IPS-15b (cell line): Measurements from ENCODE around the gene FAM53B.

Source experiments
- H3K27me3 ChIP-seq: one replicate; pipeline ENCODE4 v1.6.1; 2013; ENCODE audit warnings: low read length; ENCODE audit not compliant: control insufficient read depth, insufficient read depth
- H3K36me3 ChIP-seq: one replicate; pipeline ENCODE4 v1.6.1; 2013; ENCODE audit warnings: low read length; ENCODE audit not compliant: control insufficient read depth, insufficient read depth
- H3K4me1 ChIP-seq: one replicate; pipeline ENCODE4 v1.6.1; 2013; ENCODE audit warnings: mild to moderate bottlenecking, low read length; ENCODE audit not compliant: control insufficient read depth, insufficient read depth
- H3K4me3 ChIP-seq: one replicate; pipeline ENCODE4 v1.5.1; 2013; ENCODE audit warnings: low read depth, low read length
- H3K9ac ChIP-seq: one replicate; pipeline ENCODE4 v1.6.1; 2013; ENCODE audit warnings: low read depth, mild to moderate bottlenecking, low read length
- H3K9me3 ChIP-seq: one replicate; pipeline ENCODE4 v1.6.1; 2013; ENCODE audit warnings: mild to moderate bottlenecking, low read length; ENCODE audit not compliant: control insufficient read depth, insufficient read depth

Gene FAM53B

DNA sequence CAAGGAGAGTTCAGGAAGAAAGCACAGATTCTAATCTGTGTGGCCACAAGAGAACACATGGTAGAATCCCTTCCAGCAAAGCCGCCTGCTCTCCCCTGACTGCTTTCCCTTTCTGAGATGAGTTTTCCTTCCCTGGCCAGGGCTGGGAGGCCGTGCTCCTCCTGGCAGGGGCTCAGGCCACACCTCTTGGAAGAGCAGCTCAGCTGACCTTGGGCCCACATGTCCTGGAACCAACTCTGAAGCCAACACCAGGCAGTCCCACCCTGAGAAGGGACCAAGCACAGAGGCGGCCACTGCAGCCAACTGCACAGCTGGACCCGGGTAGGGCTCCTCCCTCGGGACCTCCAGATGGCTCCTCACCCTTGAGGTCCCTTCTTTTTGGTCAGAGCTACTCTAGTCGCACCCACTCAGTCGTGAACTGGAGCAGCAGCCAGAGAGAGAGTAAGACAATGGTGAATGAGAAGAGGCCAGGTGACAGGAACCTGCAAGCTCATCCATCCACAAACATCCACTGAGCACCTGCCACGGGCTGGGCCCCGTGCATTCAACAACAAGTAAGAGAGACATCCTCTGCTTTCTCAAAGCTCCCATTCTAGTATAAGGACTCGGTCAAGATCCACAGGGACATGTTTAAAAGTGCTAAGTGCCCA is 40.3 kb downstream of the FAM53B start:
- Histone ChIP-seq H3K4me1 (peaks cover 7% of the 10 kb centered on the region), H3K36me3 (peaks cover 10% of the 10 kb centered on the region), H3K9ac (no peak overlapping the region), H3K9me3 (no peaks in the 10 kb centered on the region), H3K4me3 (no peak overlapping the region), H3K27me3 (no peaks in the 10 kb centered on the region)

DNA sequence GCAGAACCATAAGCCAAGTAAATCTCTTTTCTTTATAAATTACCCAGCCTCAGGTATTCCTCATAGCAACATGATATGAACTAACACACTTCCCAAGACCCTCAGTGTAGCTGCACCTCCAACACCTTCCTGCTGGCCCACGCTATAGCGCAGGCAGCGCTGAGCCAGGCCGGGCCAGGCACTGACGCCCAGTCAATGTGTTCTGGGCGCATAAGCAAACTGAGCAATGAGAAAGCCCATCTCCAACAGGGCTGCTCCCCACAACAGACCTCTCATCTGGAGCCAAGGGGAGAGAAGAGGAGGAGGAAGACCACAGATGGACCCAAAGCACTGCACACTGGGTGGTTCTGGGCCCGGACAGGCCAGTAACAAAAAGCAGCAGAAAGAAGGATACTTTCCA is 40.8 kb downstream of the FAM53B start:
- Histone ChIP-seq H3K4me1 (peaks cover 7% of the 10 kb centered on the region), H3K36me3 (peaks cover 10% of the 10 kb centered on the region), H3K9me3 (no peaks in the 10 kb centered on the region), H3K4me3 (no peak overlapping the region), H3K9ac (no peak overlapping the region), H3K27me3 (no peaks in the 10 kb centered on the region)

DNA sequence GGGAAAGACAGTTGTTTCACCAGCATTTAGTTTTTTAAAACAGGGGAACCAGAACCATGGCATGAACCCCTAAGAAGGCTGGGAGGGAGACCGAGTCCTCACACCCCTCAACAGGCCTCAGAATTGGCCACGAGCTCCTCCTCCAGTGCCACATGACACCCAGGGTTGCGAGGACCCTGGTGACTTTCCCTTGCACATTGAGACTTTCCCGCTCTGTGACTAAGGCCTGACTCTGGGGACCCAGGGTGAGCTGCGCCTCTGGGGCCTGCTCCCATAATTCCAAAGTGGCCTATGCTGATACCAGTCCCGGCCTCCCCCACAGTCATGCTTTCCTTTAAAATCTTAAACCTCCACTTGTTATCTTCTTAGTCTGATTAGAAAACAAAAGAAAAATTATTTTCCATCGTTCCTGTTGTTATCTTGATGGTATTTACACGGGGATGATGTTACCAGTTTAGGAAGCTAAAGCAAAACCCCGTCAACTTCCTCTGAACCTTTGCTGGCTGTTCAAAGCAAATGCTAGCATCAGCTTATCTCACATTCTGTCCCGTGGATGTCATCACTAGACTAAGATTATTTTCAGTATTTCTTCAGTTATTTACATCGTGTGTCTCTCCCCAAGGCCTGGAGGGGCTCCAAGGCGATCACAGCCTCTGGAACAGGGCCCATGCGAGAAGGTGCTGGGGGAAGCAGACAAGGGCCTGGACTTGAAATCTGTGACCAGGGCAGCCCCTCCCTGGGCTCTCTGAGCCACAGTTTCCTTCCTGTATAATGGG is 42.1 kb downstream of the FAM53B start:
- no peaks in the 10 kb centered on the region for H3K27me3 ChIP-seq
- no peak overlapping the region for H3K9ac ChIP-seq
- H3K9me3 ChIP-seq, result no peaks in the 10 kb centered on the region
- peaks cover 7% of the 10 kb centered on the region for H3K4me1 ChIP-seq
- H3K4me3 ChIP-seq, result no peak overlapping the region
- peaks cover 10% of the 10 kb centered on the region for H3K36me3 ChIP-seq

DNA sequence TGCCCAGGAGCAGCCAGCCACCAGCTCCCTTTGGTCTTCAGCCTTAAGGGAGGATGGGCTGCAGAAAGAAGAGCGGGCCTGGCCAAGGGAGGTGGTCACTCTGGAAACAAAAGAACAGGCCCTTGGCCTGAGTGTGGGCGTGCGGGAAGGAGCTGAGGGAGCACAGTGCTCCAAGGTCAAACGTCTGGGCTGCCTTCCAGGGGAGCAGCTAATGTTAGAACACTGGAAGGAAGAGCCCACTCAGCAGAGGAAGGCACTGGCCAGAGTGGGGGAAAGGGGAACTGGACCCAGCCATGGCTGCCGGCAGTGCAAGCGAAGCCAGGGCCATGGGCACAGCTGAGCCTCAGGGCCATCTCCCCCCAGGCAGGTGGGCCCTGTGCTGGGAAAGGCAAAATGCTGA is 42.7 kb downstream of the FAM53B start:
- H3K4me3 ChIP-seq, result no peak overlapping the region
- H3K4me1 ChIP-seq, result peaks cover 7% of the 10 kb centered on the region
- H3K36me3 ChIP-seq, result peaks cover 10% of the 10 kb centered on the region
- no peaks in the 10 kb centered on the region for H3K9me3 ChIP-seq
- H3K27me3 ChIP-seq, result no peaks in the 10 kb centered on the region
- no peak overlapping the region for H3K9ac ChIP-seq

DNA sequence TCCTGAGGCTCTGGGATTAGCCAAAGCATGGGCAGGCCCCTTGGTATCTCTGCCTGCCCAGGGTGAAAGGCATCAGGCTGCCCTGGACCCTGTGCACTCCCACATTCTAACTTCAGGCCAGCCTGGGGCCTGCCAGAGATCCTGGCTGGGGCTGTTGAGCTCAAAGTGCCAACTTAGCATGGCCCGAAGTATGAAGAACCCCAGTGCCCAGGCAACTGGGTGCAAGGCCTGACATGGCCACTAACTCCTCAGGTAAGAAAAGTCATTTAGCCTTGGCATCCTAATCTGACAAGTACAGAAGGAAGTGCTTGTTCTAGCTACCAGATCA is 43.2 kb downstream of the FAM53B start:
- H3K9ac ChIP-seq, result no peak overlapping the region
- H3K27me3 ChIP-seq, result no peaks in the 10 kb centered on the region
- H3K4me1 ChIP-seq, result peaks cover 7% of the 10 kb centered on the region
- H3K36me3 ChIP-seq, result peaks cover 7% of the 10 kb centered on the region
- H3K9me3 ChIP-seq, result no peaks in the 10 kb centered on the region
- H3K4me3 ChIP-seq, result no peak overlapping the region

DNA sequence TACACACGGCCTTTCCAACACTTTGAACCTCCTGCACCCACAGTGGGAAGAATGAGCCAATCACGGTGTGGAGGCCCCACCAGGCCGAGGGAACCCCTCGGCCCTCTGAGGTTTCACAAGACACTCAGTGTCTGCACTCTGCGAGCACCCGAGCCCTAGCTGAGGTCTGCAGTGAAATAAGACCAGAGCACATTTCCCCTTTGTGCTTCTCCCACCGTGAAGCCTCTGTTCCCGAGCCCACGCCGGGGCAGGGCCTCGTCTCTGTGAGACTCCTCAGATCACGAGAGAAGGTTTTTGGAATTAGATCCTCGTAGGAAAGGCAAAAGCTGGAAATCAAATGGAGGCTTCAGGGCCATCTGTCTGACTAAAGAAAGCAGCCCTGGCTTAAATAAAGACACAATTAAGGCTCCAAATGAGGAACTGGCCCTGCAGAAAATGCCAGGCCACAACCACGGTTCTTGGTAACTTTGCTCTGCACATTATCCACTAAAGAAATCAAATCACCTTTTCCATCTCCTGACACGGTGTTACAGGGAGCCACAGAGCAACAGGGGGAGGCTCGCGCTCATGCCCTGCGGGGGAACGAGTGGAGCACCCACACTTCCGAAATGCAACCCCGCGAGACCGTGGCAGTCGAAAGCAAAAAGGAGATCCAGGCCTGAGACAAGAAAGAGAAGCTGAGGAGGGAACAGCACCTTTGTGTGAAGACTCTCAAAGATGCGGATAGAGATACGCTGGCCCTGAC is 43.7 kb downstream of the FAM53B start:
- Histone ChIP-seq H3K9ac (no peak overlapping the region), H3K36me3 (peaks cover 5% of the 10 kb centered on the region), H3K4me3 (no peak overlapping the region), H3K9me3 (no peaks in the 10 kb centered on the region), H3K27me3 (no peaks in the 10 kb centered on the region), H3K4me1 (peaks cover 4% of the 10 kb centered on the region)

DNA sequence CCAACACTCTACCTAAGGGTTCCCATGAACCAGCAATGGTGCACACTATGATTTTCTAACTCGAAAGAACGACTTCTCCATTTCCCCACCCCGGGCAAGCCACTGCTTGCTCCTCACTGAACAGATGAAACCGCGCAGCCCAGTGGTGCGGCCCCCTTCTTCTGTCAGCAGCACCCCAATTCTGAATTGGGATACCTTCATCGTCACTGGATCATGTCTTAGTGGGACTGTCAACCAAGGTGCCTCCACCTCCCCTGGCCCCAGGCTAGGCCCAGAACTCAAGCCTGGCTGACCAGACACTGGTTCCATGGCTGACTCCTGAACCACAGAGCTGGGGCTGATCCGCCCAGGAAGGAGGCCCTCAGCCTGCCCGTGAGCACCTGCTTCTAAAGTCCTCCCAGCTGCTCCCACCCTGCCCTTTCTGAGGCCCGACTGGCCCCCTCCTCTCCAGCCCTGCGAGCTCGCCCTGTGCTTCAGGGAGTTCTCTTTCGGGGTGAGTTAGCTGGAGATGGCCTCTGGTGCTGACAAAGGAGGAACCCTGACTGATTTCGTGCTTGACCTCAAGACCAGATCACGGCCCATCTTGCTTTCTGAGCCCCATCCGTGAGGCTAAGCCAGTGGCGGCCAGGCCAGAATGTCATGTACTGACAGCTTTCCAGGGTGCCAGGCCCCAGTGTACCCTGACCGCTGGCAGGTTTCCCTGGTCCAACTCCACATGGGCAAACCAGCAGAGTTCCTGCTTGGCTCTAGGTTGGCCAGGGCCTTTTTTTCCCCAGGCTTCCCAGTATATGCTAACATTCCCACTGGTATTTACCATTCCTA is 44.5 kb downstream of the FAM53B start:
- no peaks in the 10 kb centered on the region for H3K4me1 ChIP-seq
- no peak overlapping the region for H3K9ac ChIP-seq
- no peaks in the 10 kb centered on the region for H3K27me3 ChIP-seq
- peaks cover 5% of the 10 kb centered on the region for H3K36me3 ChIP-seq
- H3K4me3 ChIP-seq, result no peak overlapping the region
- H3K9me3 ChIP-seq, result no peaks in the 10 kb centered on the region

DNA sequence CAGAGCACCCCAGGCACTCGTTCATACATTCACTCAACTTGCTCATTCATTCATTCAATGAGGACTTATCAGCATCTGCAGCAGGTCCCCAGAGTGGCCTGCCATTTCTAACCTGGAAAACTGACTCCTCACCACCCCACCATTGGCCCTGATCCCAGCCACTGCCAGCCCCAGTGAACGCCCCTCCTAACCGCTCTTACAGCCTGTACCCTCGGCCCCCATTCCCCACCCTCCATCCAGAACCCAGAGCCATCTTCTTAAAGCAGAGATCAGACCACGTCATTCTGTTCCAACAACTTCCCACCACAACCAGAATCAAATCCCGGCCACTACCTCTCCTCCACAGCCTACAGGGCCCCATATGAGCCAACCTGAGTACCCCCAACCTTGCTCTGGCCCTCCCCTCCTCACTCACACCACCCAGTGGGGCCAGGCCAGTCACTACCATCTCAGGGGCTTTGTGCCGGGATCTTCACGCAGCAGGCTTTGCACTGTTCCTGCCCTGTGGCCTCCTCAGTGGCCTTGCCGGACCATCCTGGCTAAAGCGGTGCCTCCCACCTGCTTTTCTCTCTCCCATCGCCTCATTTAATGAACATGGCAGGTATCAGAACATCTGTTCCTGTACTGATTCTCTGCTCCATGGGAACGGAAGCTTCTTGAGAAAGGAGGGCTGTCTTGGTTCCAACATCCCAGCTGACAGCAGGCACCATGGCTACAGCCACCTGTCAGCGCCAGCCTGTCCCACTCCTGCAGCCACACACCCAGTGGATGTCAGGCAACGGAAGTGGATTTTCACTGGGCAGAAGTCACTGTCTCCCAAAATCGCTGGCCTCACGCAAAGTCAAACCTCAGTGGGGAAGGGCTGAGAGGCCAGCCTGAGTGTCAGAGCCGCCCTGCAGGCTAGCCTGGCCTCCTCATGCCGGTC is 45.4 kb downstream of the FAM53B start:
- Histone ChIP-seq H3K4me1 (no peaks in the 10 kb centered on the region), H3K9ac (no peak overlapping the region), H3K4me3 (no peak overlapping the region), H3K36me3 (peaks cover 5% of the 10 kb centered on the region), H3K9me3 (no peaks in the 10 kb centered on the region), H3K27me3 (no peaks in the 10 kb centered on the region)

DNA sequence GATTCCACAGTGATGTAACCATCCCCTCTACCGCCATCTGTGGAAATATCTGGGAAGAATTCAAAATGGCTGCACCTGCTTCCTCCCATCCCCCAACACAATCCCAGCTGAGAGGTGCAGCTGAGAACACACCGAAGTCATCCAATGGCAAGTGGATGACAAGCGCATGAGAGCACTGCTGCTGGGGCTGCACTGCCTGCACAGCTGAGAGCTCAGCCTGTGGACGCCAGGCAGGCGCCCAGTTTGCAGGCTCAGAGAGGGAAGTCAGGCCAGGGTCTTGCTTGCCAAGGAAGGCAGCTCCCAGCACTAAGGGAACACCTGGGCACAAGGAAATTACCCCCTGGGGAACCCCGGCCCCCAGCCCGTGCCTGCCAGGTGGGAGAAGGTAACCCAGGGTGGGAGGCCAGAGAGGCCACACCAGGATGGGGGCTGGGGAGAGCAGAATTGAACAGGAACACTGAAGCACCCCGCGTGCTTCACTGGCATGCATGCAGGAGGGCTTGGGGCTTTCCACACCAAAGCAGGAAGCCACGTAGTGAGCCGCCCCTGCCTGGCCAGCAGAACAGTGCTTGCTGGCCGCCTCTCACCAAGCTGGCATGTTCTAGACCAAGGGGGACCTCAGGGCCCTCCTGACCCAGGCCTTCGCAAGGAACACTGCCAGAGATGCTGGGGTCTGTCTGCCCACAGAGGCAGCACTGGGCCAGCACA is 46.2 kb downstream of the FAM53B start:
- Histone ChIP-seq H3K36me3 (peaks cover 5% of the 10 kb centered on the region), H3K4me3 (no peak overlapping the region), H3K9ac (no peak overlapping the region), H3K4me1 (no peaks in the 10 kb centered on the region), H3K27me3 (no peaks in the 10 kb centered on the region), H3K9me3 (no peaks in the 10 kb centered on the region)

DNA sequence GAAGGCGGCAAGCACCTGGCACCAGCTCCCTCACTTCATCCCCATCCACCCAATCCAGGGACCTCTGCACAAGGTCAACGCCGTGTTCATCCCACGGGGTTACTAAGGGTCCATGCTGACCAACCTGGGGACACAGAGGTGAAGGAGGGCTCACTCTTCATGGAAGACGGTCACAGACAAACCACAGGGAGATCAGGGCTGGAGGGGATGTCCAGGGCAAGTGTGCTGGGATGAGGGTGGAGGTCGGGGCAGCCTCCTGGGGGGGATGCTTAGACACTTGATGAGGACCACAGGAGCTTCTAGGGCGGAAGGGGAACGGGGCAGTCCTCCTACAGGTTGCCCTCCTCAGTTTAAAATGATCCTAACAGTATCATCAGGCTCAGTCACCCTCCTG is 46.7 kb downstream of the FAM53B start:
- Histone ChIP-seq H3K36me3 (peaks cover 5% of the 10 kb centered on the region), H3K27me3 (no peaks in the 10 kb centered on the region), H3K4me1 (no peaks in the 10 kb centered on the region), H3K9me3 (no peaks in the 10 kb centered on the region), H3K4me3 (no peak overlapping the region), H3K9ac (no peak overlapping the region)
